ENCODE data around the gene AKAP7.

DNA sequence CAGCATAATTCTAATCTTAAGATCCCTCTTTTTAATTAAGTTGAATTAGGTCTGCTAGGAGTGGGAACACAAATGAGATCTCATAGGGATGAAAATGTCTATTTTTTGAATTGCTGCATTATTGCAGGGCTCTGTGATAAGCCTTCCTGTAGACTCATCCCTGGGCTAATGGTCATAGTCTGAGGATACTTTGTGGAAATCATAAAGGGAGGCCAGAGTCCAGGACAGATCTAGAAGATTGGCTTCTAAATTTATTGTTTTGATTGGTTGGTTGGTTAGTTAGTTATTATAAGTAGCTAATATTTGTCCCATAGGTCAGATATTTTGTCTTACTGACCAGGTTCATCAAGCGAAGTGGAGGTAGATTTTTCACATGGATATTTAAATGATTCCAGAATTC lies 142.3 kb downstream of the AKAP7 start:
- TF ChIP-seq, protein P1, sequence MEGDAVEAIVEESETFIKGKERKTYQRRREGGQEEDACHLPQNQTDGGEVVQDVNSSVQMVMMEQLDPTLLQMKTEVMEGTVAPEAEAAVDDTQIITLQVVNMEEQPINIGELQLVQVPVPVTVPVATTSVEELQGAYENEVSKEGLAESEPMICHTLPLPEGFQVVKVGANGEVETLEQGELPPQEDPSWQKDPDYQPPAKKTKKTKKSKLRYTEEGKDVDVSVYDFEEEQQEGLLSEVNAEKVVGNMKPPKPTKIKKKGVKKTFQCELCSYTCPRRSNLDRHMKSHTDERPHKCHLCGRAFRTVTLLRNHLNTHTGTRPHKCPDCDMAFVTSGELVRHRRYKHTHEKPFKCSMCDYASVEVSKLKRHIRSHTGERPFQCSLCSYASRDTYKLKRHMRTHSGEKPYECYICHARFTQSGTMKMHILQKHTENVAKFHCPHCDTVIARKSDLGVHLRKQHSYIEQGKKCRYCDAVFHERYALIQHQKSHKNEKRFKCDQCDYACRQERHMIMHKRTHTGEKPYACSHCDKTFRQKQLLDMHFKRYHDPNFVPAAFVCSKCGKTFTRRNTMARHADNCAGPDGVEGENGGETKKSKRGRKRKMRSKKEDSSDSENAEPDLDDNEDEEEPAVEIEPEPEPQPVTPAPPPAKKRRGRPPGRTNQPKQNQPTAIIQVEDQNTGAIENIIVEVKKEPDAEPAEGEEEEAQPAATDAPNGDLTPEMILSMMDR (IDR thresholded peaks at IDR 0.05) = no peak
- TF ChIP-seq POLR2A (IDR thresholded peaks at IDR 0.05; ENCODE audit: low read depth) = no peak
